ENCODE data around the gene ZSCAN22.

Gene ZSCAN22

DNA sequence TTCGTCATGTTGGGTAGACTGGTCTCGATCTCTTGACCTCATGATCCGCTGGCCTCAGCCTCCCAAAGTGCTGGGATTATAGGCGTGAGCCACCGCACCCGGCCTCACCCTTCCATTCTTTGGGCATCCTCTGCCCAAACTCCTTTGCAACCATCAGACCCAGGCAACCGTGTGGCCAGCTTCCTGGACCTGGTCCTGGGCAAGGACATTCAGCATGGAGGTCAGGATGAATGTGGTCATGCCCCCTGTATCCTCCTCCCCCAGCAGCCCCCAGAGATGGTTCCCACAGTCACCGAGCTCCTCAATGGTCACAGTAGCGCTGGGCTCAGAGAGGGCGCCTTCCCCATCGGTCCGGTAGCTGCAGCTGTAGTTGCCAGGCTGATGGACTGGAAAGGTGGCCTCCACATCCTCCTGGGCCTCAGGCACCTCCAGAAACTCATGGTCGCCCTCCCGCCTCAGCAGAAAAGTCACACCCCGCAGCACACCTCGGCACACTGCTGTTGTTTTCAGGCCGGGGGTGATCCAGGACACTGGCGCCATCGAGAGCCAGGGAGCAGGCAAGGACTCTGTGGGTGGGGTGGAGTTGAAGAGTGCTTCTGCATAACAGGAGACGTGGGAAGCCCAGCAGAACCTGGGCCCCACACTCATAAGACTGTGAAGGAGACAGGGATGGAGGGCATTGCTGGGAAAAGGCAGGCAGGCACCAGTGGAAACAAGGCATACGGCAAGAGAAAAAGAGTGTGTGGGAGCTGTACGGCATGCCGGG, 25.4 kb downstream of the ZSCAN22 start:
- DNase-seq (ENCODE audit: low read depth), result no peak

DNA sequence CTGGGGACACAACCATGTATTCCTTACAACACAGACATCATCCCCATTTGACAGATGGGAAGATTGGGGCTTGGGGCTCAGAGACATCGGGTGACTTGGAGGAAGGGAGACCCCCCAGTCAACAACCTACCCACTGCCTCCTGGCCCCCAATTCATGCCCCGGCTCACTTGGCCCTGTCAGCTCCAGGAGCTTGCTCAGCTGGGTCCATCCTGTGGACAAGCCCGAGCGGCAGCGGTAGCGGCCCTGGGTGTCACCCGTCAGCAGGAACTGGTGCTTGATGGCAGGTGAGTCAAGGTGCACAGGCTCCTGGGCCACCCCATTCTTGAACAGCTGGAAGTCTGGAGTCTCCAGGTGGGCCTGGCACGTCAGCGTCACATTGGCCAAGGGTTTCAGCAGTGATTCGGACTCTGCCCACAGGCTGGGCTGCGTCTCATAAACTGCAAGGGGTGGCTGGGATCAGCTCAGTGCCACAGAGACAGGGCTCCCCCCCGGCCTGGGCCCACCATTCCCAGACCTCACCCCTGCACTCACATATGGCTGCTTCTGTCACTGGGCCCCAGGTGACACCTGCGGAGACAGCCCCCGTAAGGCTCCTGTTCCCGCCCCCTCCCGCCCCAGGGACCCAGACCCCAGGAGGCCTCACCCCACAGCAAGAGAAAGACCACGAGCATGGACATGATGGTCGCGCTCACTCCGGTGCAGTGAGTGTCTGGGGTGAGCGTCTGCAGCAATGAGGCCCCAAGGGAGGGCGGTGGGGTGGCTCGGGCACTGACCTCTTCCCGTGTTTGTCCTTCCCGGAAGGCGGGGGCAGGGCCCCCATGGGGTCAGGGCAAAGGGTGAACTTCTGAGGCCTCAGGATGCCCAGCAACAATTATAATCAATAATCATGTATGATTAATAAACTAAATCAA, 26.2 kb downstream of the ZSCAN22 start, which contains the start of gene A1BG:
A1BG (minus strand) TSS at position 733 of the 912 bp plus-strand sequence; CDS start at position 678, 55 bp downstream.
- no peak for DNase-seq (ENCODE audit: low read depth)

DNA sequence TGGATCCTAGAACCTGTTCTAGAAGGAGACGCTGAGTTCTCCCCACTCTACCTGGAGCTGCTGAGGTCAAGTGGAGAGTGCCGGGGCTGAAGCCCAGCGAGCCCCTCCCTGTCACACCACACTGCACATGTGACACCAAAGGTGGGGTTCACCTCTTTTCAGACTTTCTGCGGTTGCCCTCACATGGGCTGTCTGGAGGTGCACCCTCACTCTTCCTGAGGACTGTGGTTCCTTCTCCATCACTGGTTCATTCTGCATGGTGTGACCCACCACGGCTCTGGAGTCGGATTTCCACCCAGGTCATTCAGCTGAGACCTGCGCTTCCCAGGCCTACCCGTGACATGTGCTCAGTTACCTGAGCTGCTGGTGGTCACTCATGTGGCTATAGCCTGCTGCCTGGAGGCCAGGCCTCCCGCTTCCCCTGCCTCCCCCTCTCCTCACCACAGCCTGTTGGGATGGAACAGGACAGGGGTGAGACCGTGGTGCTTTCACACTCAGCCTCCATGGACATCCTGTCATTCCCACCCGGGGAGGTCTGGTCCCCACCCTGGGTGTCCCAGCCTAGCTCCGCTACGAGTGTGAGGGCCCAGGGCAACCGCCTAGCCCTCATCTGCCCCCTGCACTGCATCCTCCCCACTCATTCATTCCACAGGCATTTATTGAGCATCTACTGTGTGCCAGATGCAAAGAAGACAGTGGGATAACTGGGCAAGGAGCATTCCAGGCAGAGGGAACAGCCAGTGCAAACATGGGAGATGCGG, 27.1 kb downstream of the ZSCAN22 start:
- DNase-seq (ENCODE audit: low read depth), result no peak

- no peak for DNase-seq (ENCODE audit: low read depth)
Observed at GRCh38 chr19:58354478-58355030, 27.8 kb downstream of the ZSCAN22 start.

GRCh38 chr19:58355215-58355796, 28.5 kb downstream of the ZSCAN22 start:
- no peak for DNase-seq (ENCODE audit: low read depth)

GRCh38 chr19:58355908-58356765, 29.3 kb downstream of the ZSCAN22 start:
- DNase-seq (ENCODE audit: low read depth), result no peak

DNA sequence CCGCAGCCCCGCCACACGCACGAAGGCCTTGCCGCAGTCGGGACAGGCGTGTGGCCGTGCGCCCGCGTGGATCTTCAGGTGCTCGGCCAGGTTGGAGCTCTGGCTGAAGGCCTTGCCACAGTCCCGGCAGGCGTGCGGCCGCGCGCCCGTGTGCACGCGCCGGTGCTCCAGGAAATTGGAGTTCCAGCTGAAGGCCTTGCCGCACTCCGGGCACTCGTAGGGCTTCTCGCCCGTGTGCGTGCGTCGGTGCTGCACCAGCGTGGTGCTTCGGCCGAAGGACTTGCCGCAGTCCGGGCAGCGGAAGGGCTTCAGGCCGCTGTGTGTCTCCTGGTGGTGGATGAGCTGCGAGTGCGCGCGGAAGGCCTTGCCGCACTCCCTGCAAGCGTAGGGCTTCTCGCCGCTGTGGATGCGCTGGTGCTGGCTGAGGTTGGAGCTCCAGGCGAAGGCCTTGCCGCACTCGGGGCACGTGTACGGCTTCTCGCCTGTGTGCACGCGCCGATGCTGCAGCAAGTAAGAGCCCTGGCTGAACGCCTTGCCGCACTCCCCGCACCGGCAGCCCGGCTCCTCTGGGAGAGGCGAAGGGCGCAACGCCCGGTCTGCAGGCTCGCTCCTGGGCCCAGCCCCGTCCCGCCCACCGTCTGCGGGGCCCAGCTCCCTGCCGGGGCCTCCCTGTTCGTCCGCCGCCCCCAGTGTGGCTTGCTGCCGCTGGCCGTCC, 30.1 kb downstream of the ZSCAN22 start:
- DNase-seq (ENCODE audit: low read depth), result no peak

GRCh38 chr19:58357481-58358145, 30.8 kb downstream of the ZSCAN22 start:
- DNase-seq (ENCODE audit: low read depth), result no peak

DNA sequence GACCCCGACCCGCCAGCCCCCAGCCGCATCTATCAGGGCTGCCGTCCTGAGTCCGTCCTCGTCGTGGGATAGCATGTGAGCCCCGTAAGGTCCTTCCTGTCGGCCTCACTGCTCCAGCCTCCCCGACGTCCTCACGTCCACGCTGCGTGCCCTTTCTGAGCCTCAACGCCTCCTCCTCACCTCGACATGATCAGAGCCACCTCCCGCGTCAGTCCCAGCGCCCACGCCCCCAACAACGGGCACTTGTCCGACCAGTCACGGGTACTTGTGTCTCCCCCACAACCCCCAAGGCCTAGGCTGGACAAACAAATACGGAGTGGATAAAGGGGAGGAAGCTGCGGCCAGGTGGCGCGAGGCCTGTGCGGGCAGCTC, 35.1 kb downstream of the ZSCAN22 start:
- DNase-seq (ENCODE audit: low read depth), result no peak

GRCh38 chr19:58362272-58362994, 35.6 kb downstream of the ZSCAN22 start, which contains the start of gene ZNF497:
Gene ZNF497, minus strand, starts transcription at chr19:58362751. Its CDS starts 5,116 bp downstream, at chr19:58357635.
- peak; percentile 87 for DNase-seq (ENCODE audit: low read depth)

- DNase-seq (ENCODE audit: low read depth), result no peak
Observed at GRCh38 chr19:58364146-58364545, 37.4 kb downstream of the ZSCAN22 start.

GRCh38 chr19:58366585-58367430, 40.0 kb downstream of the ZSCAN22 start:
- DNase-seq (ENCODE audit: low read depth), result no peak

DNA sequence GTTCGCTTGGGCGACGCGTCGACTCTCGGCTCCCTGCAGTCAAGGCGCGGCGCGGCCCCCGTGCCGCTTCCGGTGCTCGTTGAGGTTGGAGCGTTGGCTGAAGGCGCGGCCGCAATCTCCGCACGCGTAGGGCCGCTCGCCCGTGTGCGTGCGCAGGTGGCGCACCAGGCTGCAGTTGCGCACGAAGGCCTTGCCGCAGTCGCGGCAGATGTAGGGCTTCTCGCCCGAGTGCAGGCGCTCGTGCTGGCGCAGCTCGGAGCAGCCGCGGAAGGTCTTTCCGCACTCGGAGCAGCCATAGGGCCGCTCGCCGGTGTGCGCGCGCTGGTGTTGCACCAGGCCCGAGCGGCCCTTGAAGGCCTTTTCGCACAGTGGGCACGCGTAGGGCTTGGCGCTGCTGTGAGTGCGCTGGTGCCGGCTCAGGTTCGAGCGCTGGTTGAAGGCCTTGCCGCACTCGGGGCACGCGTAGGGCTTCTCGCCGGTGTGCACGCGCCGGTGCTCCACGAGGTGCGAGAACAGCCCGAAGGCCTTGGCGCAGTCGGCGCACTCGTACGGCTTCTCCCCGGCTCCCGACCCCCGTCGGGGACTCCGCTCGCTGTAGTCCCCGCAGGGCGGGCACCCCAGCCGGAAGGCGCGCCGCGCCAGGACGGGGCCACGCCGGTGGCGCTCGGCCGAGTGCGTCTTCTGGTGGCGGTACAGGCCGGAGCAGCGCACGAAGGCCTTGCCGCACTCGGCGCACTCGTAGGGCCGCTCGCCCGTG, 41.1 kb downstream of the ZSCAN22 start:
- no peak for DNase-seq (ENCODE audit: low read depth)

GRCh38 chr19:58368561-58369360, 42.0 kb downstream of the ZSCAN22 start:
- no peak for DNase-seq (ENCODE audit: low read depth)

GRCh38 chr19:58372311-58373133, 45.7 kb downstream of the ZSCAN22 start:
- no peak for DNase-seq (ENCODE audit: low read depth)
